ENCODE results near the gene NRN1. TPM values are rescaled to one million over a fixed set of nuclear protein-coding genes. Genes with fewer than 3 reads are reported as not detected.

Gene NRN1
- total RNA-seq, 1 experiment from 2014 or later, result not detected

GRCh38 chr6:6002848-6003620 is 3.7 kb downstream of the NRN1 start:
- DNase-seq (ENCODE audit: low spot score), result no peak

- DNase-seq (ENCODE audit: low spot score), result no peak
These were observed 4.5 kb downstream of the NRN1 start for GRCh38 chr6:6002005-6002847.

GRCh38 chr6:6001443-6001842 is 5.3 kb downstream of the NRN1 start:
- DNase-seq (ENCODE audit: low spot score), result no peak

GRCh38 chr6:5999688-6000608 is 6.8 kb downstream of the NRN1 start:
- DNase-seq (ENCODE audit: low spot score), result no peak

DNA sequence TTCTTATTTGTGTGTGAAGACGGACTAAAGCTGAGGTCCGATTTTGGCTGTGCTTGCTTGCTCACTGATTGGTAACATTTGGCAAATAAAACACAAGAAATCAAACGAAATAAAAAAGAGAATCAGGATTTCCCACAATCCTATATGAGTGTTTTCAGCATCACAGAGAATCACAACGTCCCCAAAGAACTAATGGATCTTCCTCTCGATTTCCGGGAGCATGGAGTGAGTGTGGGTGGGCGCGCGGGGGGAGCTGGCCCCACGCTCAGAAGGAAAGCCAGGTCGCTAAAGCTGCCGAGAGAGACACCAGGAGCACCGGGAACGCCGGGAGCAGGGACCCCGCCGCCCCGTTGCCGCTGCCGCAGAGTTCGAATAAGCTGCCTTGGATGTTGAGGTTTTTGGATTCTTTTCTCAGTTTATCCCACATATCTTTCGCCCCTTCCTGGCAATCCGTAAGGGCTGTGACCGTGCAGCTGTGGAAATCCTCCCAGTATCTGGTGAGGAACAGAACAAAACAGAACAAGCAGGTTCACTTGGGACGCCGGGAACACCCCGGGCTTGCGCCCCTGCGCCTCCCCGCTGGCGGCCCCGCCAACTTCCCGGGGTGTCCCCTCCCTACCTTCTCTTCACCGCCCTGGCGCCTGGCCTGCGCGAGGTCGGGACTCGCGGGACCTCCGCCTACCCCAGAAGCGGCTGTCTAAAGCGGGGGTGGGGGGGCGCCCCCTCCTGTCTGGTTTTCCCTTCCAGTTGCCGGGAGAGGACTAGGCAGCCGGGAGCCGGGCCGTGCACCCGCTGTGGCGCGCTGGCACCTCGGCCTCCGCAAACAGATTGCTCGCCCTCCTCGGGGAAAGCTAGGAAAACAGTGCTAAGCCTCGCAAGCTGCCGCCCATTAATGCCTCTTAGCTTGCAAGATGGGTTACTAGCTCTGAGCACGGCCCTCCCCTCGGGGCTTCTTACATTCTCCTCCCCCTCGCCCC is 7.7 kb downstream of the NRN1 start:
- DNase-seq (ENCODE audit: low spot score), result no peak

DNA sequence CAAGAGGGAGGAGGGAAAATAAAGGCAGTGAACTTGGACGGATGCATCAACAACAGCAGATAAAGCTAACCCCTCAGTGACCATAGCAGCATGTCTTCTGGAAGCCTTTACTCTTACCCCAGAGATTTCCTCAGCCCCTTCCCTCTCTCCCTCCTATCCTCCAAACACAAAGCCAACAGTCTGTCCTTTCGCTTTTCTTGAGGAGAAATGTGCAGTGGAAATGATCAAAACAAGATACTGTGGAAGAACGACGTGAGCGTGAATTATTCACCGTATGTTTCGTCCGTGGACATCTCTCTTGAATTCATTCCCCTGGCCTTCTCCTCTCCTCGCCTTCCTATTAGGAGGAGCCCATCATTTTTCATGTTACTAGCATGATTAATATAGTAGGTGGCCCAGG is 8.5 kb downstream of the NRN1 start:
- DNase-seq (ENCODE audit: low spot score), result no peak

- DNase-seq (ENCODE audit: low spot score), result no peak
These were observed 9.2 kb downstream of the NRN1 start for GRCh38 chr6:5997420-5997987.

DNA sequence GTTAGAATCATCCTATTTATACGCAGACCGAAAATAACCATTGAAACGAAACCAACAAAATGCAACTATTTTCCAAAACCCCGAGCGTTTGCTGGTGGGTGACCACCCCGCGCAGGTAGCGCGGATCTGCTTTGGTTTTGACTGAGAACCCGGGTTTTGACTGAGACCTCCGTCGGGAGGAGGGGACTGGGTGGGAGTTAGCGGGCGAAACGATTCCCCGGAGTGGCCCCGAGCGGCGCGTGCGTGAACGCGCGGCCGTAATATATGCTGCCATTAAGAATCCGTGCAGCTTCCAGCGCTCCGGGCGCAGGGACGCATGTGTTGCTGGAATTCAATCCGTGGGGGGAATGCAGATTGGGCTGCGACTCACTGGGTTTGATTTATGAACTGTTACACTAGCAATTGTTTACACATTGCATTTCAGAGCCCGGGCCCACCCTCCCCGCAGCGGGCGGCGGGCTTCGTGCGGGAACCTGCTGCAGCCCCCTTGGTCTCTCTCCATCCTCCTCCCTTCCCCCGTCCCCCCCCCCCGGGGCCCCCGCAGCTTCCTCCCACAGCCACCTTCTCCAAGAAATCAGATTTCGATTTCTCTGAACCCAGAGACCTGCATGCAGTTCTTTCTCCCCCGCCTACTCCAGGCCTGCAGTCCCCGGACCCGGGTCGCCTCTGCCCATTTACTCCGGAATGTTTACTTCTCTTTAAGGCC is 9.9 kb downstream of the NRN1 start:
- DNase-seq (ENCODE audit: low spot score), result no peak

- no peak for DNase-seq (ENCODE audit: low spot score)
These were observed 10.6 kb downstream of the NRN1 start for GRCh38 chr6:5995949-5996713.

DNA sequence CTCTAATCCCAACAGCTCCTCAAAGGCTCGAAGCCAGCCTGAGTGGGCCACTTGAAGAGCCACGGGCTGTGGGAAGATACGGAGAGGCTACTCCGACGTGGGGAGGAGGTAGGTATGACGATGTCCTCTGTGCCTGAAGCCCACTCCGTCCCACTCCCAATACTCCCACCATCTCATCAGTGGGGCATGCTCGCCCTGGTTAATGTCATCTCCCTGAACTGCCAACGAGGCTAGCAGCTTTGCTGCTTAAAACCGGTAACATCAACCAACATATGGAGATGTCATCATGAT is 11.1 kb downstream of the NRN1 start:
- DNase-seq (ENCODE audit: low spot score), result no peak

- no peak for DNase-seq (ENCODE audit: low spot score)
These were observed 11.6 kb downstream of the NRN1 start for GRCh38 chr6:5994999-5995657.

GRCh38 chr6:5994234-5994998 is 12.3 kb downstream of the NRN1 start:
- DNase-seq (ENCODE audit: low spot score), result no peak

DNA sequence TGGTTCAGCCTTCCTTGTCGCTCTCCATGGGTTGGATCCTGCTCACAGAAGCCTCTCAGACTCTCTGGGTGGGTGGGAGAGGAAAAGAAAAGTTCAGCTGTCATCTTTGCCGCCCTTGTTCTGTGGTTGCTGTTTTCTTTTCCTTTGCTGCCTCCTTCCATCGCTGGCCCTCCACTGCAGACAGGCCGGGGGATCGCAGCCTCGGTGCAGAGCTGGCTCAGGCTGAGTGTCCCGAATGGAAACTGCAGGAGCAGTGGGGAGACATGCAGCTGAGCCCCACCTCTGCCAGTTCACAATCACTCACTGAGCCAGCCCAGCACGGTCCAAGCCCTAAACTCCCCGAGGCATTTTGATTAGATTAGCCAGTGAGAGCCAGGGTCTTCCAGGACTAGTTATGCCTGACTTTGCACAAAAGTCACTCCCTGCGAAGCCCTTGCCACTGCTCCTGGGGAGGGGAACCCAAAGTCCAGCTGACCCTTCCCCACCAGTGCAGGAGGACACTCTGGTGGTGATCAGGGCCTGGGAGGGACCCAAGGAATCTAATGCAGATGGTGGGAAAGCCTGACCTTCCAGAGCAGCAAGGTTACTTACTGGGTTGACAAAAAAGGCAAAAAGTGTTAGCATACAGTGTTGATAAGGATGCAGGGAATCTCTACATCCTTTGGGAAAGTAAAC is 14.0 kb downstream of the NRN1 start:
- no peak for DNase-seq (ENCODE audit: low spot score)

DNA sequence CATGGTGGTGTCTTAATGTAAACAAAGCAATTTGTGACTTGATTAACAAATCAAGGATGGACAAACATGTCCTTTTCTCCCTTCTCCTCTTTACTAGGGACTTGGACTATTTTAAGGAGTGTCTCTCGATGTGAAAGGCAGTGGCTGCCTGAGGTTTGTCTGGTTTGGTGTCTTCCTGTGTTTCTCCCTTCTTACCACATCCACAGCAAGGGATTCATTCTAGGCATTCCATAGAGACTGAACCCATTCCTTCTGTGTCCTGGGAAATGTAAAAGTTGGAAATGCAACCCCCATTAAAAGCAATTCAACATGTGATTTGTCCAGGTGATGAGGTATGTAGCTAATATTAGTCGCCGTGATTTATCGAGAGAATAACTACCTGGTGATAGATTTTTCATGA is 15.9 kb downstream of the NRN1 start:
- no peak for DNase-seq (ENCODE audit: low spot score)

DNA sequence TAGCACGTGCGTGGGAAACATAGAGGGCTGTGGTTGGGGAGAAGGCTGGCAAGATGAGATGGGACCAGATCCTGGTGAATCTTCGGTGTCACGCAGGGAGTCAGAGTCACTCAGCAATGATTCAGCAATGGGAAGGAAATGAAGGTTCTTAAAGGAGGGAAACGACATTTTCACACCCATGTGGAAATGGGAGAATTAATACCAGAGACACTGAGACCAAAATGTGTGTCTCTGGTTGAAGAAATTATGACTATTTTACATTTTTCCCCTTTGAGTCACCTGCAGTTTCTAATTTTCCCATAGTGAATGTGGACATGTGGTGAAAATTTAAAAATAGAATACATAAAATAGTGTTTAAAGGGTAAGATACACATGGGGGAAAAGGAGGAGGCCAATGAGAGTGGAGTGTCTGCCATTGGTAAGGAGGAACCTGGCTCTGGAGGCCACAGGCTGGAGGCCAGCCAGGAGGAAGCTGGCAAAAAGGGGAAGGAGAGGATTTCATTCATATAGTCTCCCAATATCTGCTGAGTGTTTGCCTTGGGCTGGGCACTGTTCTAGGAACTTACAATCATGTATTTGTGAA is 17.5 kb downstream of the NRN1 start:
- no peak for DNase-seq (ENCODE audit: low spot score)

GRCh38 chr6:5986861-5987260 is 19.9 kb downstream of the NRN1 start:
- DNase-seq (ENCODE audit: low spot score), result no peak
